ENCODE results near the gene GFOD2.

GFOD2 gene

GRCh38 chr16:67672306-67672705, 46.8 kb downstream of the GFOD2 start:
- no peak for DNase-seq (ENCODE audit: low read depth, low spot score)

GRCh38 chr16:67669499-67670101, 49.5 kb downstream of the GFOD2 start:
- no peak for DNase-seq (ENCODE audit: low read depth, low spot score)

GRCh38 chr16:67668495-67669157, 50.5 kb downstream of the GFOD2 start:
- DNase-seq (ENCODE audit: low read depth, low spot score) = no peak

GRCh38 chr16:67667817-67668494, 51.2 kb downstream of the GFOD2 start:
- DNase-seq (ENCODE audit: low read depth, low spot score) = peak; percentile 56

GRCh38 chr16:67667453-67667816, 51.7 kb downstream of the GFOD2 start:
- DNase-seq (ENCODE audit: low read depth, low spot score) = no peak

GRCh38 chr16:67666559-67667452, 52.3 kb downstream of the GFOD2 start, which contains the start of the genes C16orf86 and ENKD1:
Gene C16orf86 (plus strand): TSS chr16:67666814. CDS start chr16:67666971, 157 bp downstream.
Gene ENKD1 (minus strand): TSS chr16:67666750. CDS start chr16:67666442, 308 bp downstream.
- no peak for DNase-seq (ENCODE audit: low read depth, low spot score)

GRCh38 chr16:67666032-67666551, 53.0 kb downstream of the GFOD2 start:
- no peak for DNase-seq (ENCODE audit: low read depth, low spot score)

GRCh38 chr16:67665598-67665997, 53.5 kb downstream of the GFOD2 start:
- no peak for DNase-seq (ENCODE audit: low read depth, low spot score)

- no peak for DNase-seq (ENCODE audit: low read depth, low spot score)
Observed at GRCh38 chr16:67664871-67665270, 54.2 kb downstream of the GFOD2 start.

- no peak for DNase-seq (ENCODE audit: low read depth, low spot score)
Observed at GRCh38 chr16:67664258-67664657, 54.9 kb downstream of the GFOD2 start.

GRCh38 chr16:67663877-67664222, 55.3 kb downstream of the GFOD2 start:
- no peak for DNase-seq (ENCODE audit: low read depth, low spot score)

GRCh38 chr16:67663151-67663876, 55.8 kb downstream of the GFOD2 start:
- DNase-seq (ENCODE audit: low read depth, low spot score) = no peak

GRCh38 chr16:67662653-67663010, 56.5 kb downstream of the GFOD2 start:
- DNase-seq (ENCODE audit: low read depth, low spot score) = no peak

GRCh38 chr16:67661886-67662652, 57.0 kb downstream of the GFOD2 start:
- no peak for DNase-seq (ENCODE audit: low read depth, low spot score)

- DNase-seq (ENCODE audit: low read depth, low spot score) = no peak
Observed at GRCh38 chr16:67661101-67661761, 57.9 kb downstream of the GFOD2 start.

- peak; percentile 84 for DNase-seq (ENCODE audit: low read depth, low spot score)
Observed at GRCh38 chr16:67660564-67661028, 58.5 kb downstream of the GFOD2 start, which contains the start of gene PARD6A. Gene PARD6A (plus strand): TSS chr16:67660960. CDS start chr16:67661039, 79 bp downstream.

GRCh38 chr16:67659675-67660563, 59.2 kb downstream of the GFOD2 start, which contains the start of gene ACD:
Gene ACD (minus strand): TSS chr16:67660260. CDS start chr16:67660220, 40 bp downstream.
- DNase-seq (ENCODE audit: low read depth, low spot score) = peak; percentile 73
